ENCODE measurements around the gene CENPL. TPM values are rescaled to one million over a fixed set of nuclear protein-coding genes. Genes with fewer than 3 reads are reported as not detected.

CENPL gene
- total and polyA plus RNA-seq, 9 of the 15 experiments (the other 6 are each of a cell fraction or from before 2014, with no cell fraction given), result 33.0 to 52.7 (median 39.7) TPM

- TF ChIP-seq ASH1L (IDR thresholded peaks at IDR 0.05; ENCODE audit: borderline replicate concordance, low read depth, partially characterized antibody) (no peak), TEAD2 (tag; IDR thresholded peaks at IDR 0.05) (no peak), EHMT2 (IDR thresholded peaks at IDR 0.05) (no peak), ZNF586 (CRISPR knock-in tag; conservative IDR thresholded peaks at IDR 0.05) (no peak), THAP12 (CRISPR knock-in tag; IDR thresholded peaks at IDR 0.05) (peak; percentile 74), JUNB (CRISPR knock-in tag; conservative IDR thresholded peaks at IDR 0.05) (no peak), SMARCE1 (IDR thresholded peaks at IDR 0.05) (peak; percentile 44; the same call in 1 of the 2 replicates), ZNF778 (CRISPR knock-in tag; IDR thresholded peaks at IDR 0.05) (no peak), MXI1 (IDR thresholded peaks at IDR 0.05; ENCODE audit: low read depth, low read length) (no peak), FOXO4 (CRISPR knock-in tag; IDR thresholded peaks at IDR 0.05) (no peak), HMG20A (CRISPR knock-in tag; conservative IDR thresholded peaks at IDR 0.05) (no peak), TFAM (CRISPR knock-in tag; conservative IDR thresholded peaks at IDR 0.05) (no peak), POLR2A (conservative IDR thresholded peaks at IDR 0.05) (no peak), NEUROD1 (IDR thresholded peaks at IDR 0.05; ENCODE audit: borderline replicate concordance, low read depth, low read length, partially characterized antibody) (no peak), ZNF282 (CRISPR knock-in tag; IDR thresholded peaks at IDR 0.05) (no peak), SIN3A (IDR thresholded peaks at IDR 0.05; ENCODE audit: borderline replicate concordance in 2 of 2, control insufficient read depth in 1 of 2, low read depth in 2 of 2, low read length in 2 of 2) (peak in 1 of 2 experiments; percentile 87; a peak in 1 of 4 replicates), TAF7 (tag; IDR thresholded peaks at IDR 0.05) (0 out of 2 replicates have a peak, but pooled peaks have one; percentile 35), CC2D1A (IDR thresholded peaks at IDR 0.05) (no peak), HBP1 (CRISPR knock-in tag; IDR thresholded peaks at IDR 0.05) (no peak), ZNF146 (CRISPR knock-in tag; IDR thresholded peaks at IDR 0.05; ENCODE audit: unreplicated experiment) (no peak), HEY1 (CRISPR knock-in tag; IDR thresholded peaks at IDR 0.05; ENCODE audit: borderline replicate concordance) (no peak), MBD1 (CRISPR knock-in tag; IDR thresholded peaks at IDR 0.05) (no peak)
Measured at GRCh38 chr1:173823781-173824314, 835 bp downstream of the CENPL start (continued).
